SK-MEL-5 (cell line): ENCODE data around the gene SWT1. TPM values are rescaled to one million over a fixed set of nuclear protein-coding genes. Genes with fewer than 3 reads are reported as not detected.
"Not testable (repeated sequence)": the region's sequence is repeated elsewhere in the genome, so short reads cannot be mapped to it uniquely, and the experiment has no call there.

Source experiments
- DNase-seq: peaks from one replicate; pipeline ENCODE4 v3.0.0-alpha.2; 2016; ENCODE audit warnings: low read depth, low spot score
- in situ Hi-C: cut with HindIII; loops from 2 replicates; pipeline ENCODE4 v1.10.0; 2016; ENCODE audit warnings: low sequenced_read_pairs, high pct_unique_total_duplicates, low pct_unique_long_range_greater_than_20kb
- total RNA-seq: library from RNA; depleted of rRNA; stranded (reverse); fragments of >200 nt; shearing (Covaris generic); gene quantifications from 2 replicates; pipeline ENCODE4 v1.2.3, GENCODE V29; 2014

Gene SWT1
- total RNA-seq, 1 experiment from 2014 or later = 8.6 TPM

DNA sequence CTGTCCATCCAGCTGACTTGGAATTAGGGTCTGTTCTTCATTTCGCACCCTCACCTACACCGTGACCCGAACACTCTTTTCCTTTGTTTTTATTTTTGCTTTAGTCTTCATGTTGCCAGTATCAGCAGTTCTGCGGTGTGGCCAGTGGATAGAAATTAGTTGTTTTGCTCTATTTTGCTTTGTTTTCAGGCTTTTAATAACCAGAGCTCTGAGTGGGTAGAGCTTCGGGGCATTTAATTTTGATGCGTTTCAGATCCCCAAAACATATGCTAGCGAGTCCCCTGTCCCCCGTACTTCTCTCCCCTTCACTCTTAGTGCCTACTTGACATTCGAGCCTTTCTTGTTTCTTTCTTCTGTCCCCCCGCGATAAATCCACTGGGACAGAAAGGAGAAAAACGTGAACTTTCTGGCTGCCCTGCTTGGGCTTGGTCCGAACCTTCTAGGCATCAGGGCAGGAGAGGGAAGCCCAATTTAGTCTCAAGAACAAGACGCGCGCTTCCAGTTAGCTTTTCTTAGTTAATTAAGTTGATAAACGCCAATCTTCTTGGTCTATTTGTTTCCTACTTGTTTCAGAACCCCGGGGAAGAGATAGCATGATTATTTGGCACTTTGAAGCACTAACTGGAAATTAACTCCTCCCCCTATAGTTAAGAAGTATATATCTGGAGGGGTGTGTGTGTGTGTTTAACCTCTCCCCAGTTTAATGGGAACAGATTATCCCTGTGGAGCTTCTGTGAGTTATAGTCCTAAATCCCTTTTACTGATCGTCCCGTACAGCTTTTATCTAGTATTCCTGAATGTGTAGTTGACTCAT is 839 bp downstream of the SWT1 start:
- in situ Hi-C loops = no loop called here
- DNase-seq = peak; percentile 6

DNA sequence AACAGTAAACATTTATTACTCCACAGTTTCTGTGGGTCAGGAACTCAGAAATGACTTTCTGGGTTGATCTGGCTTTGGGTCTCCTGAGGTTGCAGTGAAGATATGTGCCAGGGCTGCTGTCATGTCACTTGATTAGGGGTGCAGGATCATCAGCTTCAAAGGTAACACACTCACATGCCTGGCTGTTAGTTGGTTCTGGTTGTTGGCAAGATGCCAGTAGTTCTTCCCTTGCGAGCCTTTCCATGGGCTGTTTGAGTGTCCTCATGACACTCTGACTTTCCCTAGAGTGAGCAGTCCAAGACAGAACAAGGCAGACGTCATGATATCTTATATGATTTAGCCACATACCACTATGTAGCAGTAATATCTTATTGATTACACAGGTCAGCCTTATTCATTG is 1.8 kb downstream of the SWT1 start:
- in situ Hi-C loops = no loop called here
- peak; percentile 39 for DNase-seq

DNA sequence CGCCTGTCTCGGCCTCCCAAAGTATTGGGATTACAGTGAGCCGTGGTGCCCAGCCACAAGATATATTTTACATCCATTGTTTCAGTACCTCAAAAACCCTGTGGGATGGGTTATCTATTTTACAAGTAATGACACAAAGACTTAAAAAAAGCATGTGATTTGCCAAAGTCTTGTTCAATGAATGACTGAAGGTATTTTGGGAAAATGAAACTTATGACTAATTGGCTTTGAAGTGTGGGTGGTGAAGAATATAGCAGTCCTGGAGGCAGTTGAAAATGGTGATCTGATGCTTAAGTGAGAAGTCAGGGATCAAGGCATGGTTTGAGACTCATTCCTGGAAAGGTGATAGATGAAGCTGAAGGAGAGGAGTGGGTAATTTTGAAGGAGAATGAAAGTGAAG is 3.0 kb downstream of the SWT1 start:
- no peak for DNase-seq
- in situ Hi-C loops = no loop called here

DNA sequence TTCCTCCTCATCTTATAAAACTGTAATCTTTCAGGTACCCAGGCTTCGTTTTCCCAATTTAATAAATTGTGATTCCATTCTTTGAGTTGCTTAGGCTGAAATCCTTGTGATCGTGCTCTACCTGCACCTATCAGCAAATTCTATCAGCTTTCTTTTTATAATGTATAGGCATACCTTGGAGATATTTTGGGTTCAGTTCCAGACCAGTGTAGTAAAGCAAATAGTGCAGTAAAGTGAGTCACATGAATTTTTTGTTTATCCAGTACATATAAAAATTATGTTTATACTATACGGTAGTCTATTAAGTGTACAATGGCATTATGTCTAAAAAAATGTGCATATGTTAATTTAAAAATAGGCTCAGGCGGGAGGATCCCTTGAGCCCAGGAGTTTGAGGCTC is 5.5 kb downstream of the SWT1 start:
- in situ Hi-C loops = no loop called here
- no peak for DNase-seq

DNA sequence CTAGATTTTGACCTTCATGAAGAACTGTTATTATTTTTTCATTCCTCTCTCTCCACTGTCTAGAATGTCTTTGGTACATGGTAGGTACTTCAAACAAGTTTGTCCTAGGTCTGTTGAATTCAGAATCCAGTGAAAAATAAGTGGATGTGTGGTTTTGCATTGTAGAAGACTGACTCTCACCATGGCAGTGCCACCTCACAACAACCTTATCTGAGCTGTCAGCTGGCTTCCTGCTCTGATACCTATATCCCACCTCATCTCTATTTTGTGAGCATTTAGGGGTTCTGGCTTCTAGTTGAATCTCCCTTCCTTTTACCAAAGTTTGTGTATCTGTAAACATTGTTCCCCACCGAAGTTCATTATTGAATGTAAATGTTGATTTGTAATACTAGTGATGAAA is 9.1 kb downstream of the SWT1 start:
- in situ Hi-C loops = no loop called here
- DNase-seq = no peak

DNA sequence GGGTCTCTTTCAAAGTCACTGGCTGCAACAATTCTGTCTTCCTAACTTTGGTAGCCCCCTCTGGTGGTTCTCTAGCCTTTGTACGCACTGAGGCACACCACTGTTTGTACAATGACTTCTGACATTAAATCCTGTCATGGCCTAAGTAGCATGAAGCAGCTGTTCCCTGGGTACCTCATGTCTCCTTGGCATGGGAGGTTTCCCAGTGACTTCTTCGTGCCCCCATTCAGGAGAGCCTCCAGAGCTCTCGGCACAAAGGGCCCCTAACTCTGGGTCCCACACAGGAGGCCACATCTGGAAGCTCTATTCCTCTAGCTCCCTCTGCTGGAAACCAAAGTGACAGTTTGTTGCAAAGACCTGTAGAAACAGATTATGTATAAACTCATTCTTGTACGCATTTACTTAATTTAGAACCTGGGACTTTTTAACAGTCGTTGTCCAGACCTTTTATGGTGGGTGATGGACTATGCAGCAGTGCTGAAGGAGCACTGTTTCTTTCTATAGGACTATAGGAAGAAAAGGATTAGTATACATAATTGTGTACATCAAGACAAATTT is 13.4 kb downstream of the SWT1 start:
- in situ Hi-C loops = no loop called here
- peak; percentile 83 for DNase-seq

DNA sequence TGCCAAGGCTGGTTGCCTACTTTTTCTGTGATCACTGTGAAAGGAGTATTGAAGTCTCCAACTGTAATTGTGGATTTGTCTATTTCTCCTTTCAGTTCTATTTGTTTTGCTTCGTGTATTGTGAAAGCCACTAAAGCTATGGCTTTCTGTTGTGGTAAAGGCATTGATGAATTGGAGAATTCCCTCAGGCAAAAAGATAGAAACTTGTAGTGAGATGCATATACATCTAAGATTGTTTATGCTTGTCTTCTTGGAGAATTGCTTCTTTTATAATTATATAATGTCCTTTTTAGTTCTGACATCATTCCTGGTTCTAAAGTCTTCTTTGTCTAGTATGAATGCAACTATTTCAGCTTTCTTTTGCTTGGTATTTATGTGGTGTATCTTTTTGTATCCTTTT is 36.8 kb downstream of the SWT1 start:
- peak; percentile 97 for DNase-seq
- in situ Hi-C loops = no loop called here

DNA sequence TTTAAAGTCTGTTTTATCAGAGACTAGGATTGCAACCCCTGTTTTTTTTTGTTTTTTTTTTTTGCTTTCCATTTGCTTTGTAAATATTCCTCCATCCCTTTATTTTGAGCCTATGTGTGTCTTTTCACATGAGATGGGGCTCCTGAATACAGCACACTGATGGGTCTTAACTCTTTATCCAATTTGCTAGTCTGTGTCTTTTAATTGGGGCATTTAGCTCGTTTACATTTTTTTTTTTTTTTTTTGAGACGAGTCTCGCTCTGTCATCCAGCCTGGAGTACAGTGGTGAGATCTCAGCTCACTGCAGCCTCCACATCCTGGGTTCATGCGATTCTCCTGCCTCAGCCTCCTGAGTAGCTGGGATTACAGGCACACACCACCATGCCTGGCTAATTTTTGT is 41.7 kb downstream of the SWT1 start:
- DNase-seq, in situ Hi-C loops: not testable (repeated sequence)

DNA sequence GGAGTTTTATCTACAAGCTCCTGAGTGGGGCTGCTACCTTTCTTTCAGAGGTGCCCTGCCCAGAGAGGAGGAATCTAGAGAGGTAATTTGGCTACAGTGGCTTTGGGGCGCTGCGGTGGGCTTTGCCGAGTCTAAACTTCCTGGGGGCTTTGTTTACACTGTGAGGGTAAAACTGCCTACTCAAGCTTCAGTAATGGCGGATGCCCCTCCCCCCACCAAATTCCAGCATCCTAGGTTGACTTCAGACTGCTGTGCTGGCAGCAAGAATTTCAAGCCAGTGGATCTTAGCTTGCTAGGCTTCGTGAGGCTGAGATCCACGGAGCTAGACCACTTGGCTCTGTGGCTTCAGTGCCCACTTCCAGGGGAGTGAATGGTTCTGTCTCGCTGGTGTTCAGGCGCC is 43.9 kb downstream of the SWT1 start:
- no peak for DNase-seq
- in situ Hi-C loops = no loop called here

DNA sequence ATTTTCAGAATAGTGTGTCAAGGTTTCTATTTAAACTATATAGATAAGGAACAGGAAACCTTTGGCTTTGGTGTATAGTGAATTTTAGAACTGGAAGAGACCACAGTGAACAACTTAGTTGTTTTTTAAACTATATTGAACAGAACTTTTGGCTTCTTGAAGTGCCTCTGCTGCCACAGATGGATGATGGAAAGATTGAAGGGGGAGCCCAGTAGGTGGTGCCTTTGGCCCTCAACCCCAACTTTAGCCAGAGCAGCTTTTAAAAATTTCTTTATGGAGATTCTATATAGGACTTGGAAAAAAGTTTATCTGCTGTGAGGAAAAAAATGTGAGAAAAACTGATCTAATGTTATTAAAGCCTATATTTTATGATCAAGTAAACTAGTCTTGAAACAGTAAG is 50.2 kb downstream of the SWT1 start:
- peak; percentile 17 for DNase-seq

DNA sequence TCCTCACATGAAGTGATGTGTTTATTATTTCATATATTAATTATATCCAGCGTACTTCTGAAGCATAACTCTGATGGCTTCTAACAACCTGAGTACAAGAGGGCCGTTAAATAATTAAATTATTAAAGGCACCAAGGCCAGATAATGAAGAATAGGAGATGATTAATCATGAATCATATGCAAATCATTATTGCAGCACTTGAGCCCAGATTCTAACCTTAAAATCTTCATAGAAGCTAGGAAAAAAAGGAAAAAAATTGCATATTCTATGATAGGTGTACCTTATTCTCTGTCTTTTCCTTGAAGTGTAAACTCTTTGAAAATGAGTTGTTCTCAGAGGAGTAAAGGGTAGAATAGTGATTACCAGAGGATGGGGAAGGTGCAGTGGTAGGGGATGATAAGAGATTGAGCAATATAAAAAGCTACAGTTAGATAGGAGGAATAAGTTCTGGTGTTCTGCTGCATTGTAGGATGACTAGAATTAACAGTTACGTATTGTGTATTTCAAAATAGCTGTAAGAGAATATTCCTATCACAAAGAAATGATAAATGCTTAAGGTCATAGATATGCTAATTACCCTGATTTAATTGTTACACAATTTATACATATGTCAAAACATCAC is 51.1 kb downstream of the SWT1 start:
- in situ Hi-C loops = no loop called here
- no peak for DNase-seq

More for the DNA sequence above, 50.2 kb downstream of the SWT1 start:
- in situ Hi-C loops = no loop called here

DNA sequence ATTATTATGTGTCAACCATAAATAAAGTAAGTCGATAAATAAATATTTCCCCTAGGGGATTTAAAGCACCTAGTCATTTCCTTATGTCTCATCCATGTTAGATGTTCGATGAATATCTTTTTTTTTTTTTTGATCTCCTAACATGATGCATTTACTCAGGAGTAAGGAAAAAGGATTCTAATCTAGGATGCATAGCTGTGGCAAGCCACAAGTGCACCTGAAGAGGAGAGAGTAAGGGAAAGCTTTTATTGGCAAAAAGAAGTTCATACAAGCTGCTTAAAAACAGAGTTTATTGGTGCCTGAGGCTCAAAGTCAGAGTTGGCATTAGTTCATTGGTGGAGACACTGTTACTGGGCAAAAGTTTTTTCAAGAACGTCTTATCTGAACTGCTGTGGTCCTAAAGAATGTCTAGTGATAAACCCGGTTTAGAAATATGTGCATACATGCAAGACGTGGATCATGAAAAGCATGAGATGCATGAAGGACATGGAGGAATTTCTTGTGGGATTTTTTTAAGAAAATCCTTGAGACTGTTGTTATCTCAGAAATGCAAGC is 51.7 kb downstream of the SWT1 start:
- no peak for DNase-seq
- in situ Hi-C loops = no loop called here

DNA sequence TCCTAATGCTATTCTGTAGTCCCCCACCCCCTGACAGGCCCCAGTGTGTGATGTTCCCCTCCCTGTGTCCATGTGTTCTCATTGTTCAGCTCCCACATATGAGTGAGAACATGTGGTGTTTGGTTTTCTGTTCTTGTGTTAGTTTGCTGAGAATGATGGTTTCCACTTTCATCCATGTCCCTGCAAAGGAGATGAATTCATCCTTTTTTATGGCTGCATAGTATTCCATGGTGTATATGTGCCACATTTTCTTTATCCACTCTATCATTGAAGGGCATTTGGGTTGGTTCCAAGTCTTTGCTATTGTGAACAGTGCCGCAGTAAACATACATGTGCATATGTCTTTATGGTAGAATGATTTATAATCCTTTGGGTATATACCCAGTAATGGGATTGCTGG is 52.4 kb downstream of the SWT1 start:
- in situ Hi-C loops = not testable (repeated sequence)

DNA sequence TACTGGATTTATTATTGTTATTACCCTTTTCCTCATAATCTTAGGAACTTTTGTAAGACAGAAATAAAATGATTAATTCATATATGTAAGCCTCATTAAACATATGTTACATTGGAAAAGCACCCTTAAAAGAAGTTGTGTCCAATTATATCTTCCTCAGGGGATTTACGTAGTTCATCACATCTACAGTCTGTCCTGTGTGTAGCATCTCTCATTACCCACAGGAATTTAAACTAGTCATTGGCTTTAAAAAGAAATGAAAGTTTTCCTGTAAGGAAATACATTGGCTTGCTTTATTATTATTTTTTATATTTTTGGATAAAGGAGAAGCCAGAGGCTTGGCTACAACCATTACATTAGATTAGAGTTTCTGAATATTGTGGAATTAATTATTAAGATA is 56.1 kb downstream of the SWT1 start:
- in situ Hi-C loops = no loop called here
- DNase-seq = peak; percentile 52

More for the DNA sequence above, 52.4 kb downstream of the SWT1 start:
- not testable (repeated sequence) for DNase-seq

DNA sequence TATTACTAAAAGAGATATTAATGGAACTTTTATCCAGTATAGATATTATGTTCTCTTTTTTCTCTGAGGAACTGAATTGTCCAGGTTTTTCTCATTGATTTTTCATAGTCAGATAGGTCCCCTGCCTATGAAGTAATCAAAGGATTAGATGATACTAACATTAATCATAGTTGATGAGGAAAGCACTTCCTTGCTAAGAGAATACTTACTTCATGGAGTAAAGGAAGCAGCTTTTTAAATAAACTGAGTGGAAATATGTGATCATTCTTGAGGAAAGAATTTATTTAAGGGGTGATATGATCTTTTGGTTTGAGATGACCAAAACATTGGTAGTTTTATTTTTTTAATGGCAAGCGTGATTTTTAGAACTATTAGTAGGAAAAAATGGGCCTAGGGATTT is 58.9 kb downstream of the SWT1 start:
- in situ Hi-C loops = no loop called here
- DNase-seq = no peak

DNA sequence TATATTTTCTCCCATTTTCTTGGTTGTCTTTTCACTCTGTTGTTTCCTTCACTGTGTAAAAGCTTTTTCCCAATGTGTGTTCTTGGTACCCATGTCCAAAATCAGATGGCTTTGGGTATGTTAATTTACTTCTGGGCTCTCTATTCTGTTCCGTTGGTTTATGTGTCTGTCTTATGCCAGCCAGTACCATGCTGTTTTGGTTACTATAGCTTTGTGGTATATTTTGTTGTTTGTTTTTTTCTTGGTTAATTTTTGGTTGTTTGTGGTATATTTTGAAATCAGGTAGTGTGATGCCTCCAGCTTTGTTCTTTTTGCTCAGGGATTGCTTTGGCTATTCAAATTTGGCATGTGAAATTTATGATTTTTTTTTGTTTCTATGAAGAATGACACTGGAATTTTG is 67.2 kb downstream of the SWT1 start:
- DNase-seq = no peak
- in situ Hi-C loops = no loop called here

DNA sequence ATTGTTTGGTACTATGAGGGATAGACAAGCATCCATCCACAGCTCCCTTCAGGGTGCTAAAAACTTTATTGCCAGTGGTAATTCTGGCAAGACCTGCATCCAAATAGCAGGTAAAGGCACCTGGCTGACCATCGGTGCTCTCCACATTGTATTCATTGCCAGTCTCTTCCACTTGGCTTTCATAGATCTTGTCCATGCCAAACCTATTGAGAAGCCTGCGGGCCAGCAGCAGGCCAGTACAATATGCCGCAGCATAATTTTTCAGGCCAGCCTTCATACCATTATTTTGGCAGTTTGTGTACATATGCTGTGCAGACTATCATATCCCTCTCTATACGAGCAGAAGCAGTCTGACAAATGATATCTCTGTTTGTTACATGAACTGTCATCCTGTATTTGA is 70.2 kb downstream of the SWT1 start:
- in situ Hi-C loops = no loop called here

DNA sequence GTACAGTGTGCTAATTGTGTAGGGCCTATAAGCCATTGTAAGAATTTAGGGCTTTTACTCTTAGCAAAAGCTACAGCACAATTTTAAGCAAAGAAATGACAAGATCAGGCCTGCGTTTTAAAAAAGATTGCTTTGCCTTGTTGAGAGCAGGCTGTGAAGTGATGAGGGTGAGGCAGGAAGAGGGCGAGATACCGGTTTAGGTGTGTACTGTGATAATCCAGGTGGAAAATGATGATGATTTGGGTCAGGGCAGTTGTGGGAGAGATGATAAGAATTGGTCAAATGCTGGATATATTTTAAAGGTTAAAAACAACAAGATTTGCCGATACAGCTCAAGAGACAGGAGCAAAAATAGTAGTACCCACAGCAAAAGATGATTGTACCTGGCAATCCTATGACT is 72.0 kb downstream of the SWT1 start:
- DNase-seq = no peak
- in situ Hi-C loops = no loop called here

More for the DNA sequence above, 70.2 kb downstream of the SWT1 start:
- no peak for DNase-seq

DNA sequence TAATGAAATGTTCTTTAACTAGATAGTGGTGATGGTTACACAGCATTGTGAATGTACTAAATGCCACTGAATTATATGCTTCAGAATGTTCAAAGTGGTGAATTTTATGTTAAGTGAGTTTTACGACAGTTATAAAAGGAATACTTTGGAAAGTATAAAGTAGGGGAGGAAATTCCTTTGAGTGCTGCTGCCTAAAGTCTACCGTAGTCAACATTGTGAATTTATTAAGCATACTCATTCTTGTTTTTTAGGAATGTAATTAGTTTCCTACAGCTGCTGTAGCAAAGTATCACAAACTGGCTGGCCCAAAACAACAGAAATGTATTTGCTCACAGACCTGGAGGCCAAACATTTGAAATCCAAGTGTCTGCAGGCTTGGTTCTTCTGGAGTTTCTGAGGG is 73.0 kb downstream of the SWT1 start:
- in situ Hi-C loops = no loop called here
- no peak for DNase-seq
